Dermis microvascular lymphatic vessel endothelial cell (primary cell): ENCODE results near the gene RAD18. TPM values are rescaled to one million over a fixed set of nuclear protein-coding genes. Genes with fewer than 3 reads are reported as not detected.

Experiments
- DNase-seq, 2 donors: peaks; one replicate each; pipeline versions ENCODE4 v3.0.0 to v3.0.0-alpha.2; 2010; ENCODE audit warnings: low read depth in 2 of 2
- total RNA-seq: library from RNA; depleted of rRNA; stranded (reverse); fragments of >200 nt; gene quantifications from 2 replicates; pipeline ENCODE4 v1.2.1, GENCODE V29; 2014

RAD18 gene
- total RNA-seq, result 4.4 and 7.6 TPM in 2 replicates

GRCh38 chr3:8963137-8963853, at the start of gene RAD18:
Gene RAD18, minus strand, starts transcription at chr3:8963472. Its CDS starts 87 bp downstream, at chr3:8963385.
- peak; percentile 80 to 91 for DNase-seq

GRCh38 chr3:9012521-9012920, 49.2 kb upstream of the RAD18 start:
- no peak for DNase-seq

- no peak for DNase-seq
Observed at GRCh38 chr3:9009976-9010545, 46.8 kb upstream of the RAD18 start.

- no peak for DNase-seq
Observed at GRCh38 chr3:9008550-9009255, 45.4 kb upstream of the RAD18 start.

- DNase-seq, result no peak
Observed at GRCh38 chr3:9007928-9008327, 44.7 kb upstream of the RAD18 start.

- no peak for DNase-seq
Observed at GRCh38 chr3:9007213-9007612, 43.9 kb upstream of the RAD18 start.

- no peak for DNase-seq
Observed at GRCh38 chr3:9000041-9000440, 36.8 kb upstream of the RAD18 start.

- no peak for DNase-seq
Observed at GRCh38 chr3:8997151-8997550, 33.9 kb upstream of the RAD18 start.

GRCh38 chr3:8996681-8997121, 33.4 kb upstream of the RAD18 start:
- DNase-seq, result peak in 1 of 2 donors; percentile 11

- DNase-seq, result no peak
Observed at GRCh38 chr3:8996216-8996615, 32.9 kb upstream of the RAD18 start.

- no peak for DNase-seq
Observed at GRCh38 chr3:8994226-8994625, 31.0 kb upstream of the RAD18 start.

- DNase-seq, result no peak
Observed at GRCh38 chr3:8993331-8993730, 30.1 kb upstream of the RAD18 start.

- no peak for DNase-seq
Observed at GRCh38 chr3:8992854-8993253, 29.6 kb upstream of the RAD18 start.

- no peak for DNase-seq
Observed at GRCh38 chr3:8992199-8992598, 28.9 kb upstream of the RAD18 start.

- no peak for DNase-seq
Observed at GRCh38 chr3:8990266-8991215, 27.3 kb upstream of the RAD18 start.

GRCh38 chr3:8988791-8989558, 25.7 kb upstream of the RAD18 start:
- no peak for DNase-seq

GRCh38 chr3:8988384-8988655, 25.0 kb upstream of the RAD18 start:
- no peak for DNase-seq

GRCh38 chr3:8987645-8988383, 24.5 kb upstream of the RAD18 start:
- DNase-seq, result peak; percentile 51 to 64

GRCh38 chr3:8987226-8987625, 24.0 kb upstream of the RAD18 start:
- no peak for DNase-seq

- DNase-seq, result no peak
Observed at GRCh38 chr3:8986741-8987140, 23.5 kb upstream of the RAD18 start.
